A549 (cell line): Measurements from ENCODE around the gene DISC1. TPM values are rescaled to one million over a fixed set of nuclear protein-coding genes. Genes with fewer than 3 reads are reported as not detected.

Experiments used
- ATAC-seq, 2 experiments: fragments of 200-7000 bp in 1 of 2; fragments of >200 bp in 1 of 2; cut with Nextera tagmentation in 1 of 2; cut with Tn5 transposase in 1 of 2; 3 replicates each; pipeline versions ENCODE4 v1.8.0 to v1.9.1; 2018 to 2020; ENCODE audit warnings: mild to moderate bottlenecking in 1 of 2, moderate library complexity in 1 of 2
- CTCF ChIA-PET: fragments of 300-600 bp; sonication (Branson Sonifier 250); formaldehyde crosslinking; extraction: SDS; loops from one replicate; lab custom pipeline; 2021; ENCODE audit warnings: antibody characterized with exemption, inconsistent platforms; lab: Yijun Ruan, JAX
- POLR2A ChIA-PET: fragments of 350-600 bp; formaldehyde crosslinking; extraction: SDS; loops from one replicate; lab custom pipeline; 2021; ENCODE audit warnings: antibody characterized with exemption, inconsistent platforms; lab: Yijun Ruan, JAX
- DNase-seq, 2 experiments: peaks; one replicate each; pipeline versions ENCODE4 v3.0.0 to v3.0.0-alpha.2; 2011 to 2016; ENCODE audit warnings: low read depth in 1 of 2, low spot score in 1 of 2
- FAIRE-seq: peaks from 2 replicates; lab custom pipeline; 2011; peaks lifted over from hg19 to GRCh38; lab: Jason Lieb, UNC
- H3K27ac ChIP-seq, 2 experiments: fragments of >200 bp; sonication (Bioruptor Twin); formaldehyde crosslinking; 3 replicates each; pipeline ENCODE4 v1.5.1; 2016 to 2017
- H3K4me1 ChIP-seq: fragments of >200 bp; sonication (Bioruptor Twin); formaldehyde crosslinking; 3 replicates; pipeline ENCODE4 v1.6.1; 2016
- H3K4me2 ChIP-seq: fragments of >200 bp; sonication (Bioruptor Twin); formaldehyde crosslinking; 3 replicates; pipeline ENCODE4 v1.6.1; 2016
- H3K4me3 ChIP-seq: fragments of >200 bp; sonication (Bioruptor Twin); formaldehyde crosslinking; 3 replicates; pipeline ENCODE4 v1.5.1; 2016
- H3K9me3 ChIP-seq: fragments of >200 bp; sonication (Bioruptor Twin); formaldehyde crosslinking; 3 replicates; pipeline ENCODE4 v1.6.1; 2016
- CHD4 ChIP-seq: fragments of 200-600 bp; sonication (generic); IDR thresholded peaks from 2 replicates; pipeline ENCODE4 v1.6.1; 2016; ENCODE audit warnings: antibody characterized with exemption, mild to moderate bottlenecking, borderline replicate concordance
- CTCF ChIP-seq: fragments of >200 bp; sonication (Bioruptor Twin); formaldehyde crosslinking; IDR thresholded peaks from 3 replicates; pipeline ENCODE4 v1.5.1; 2016
- EHF ChIP-seq: fragments of 250-450 bp; sonication (Bioruptor Pico); IDR thresholded peaks from 2 replicates; pipeline ENCODE4 v1.5.0; 2020; ENCODE audit warnings: mild to moderate bottlenecking
- ELK1 ChIP-seq: fragments of 150-350 bp; IDR thresholded peaks from 2 replicates; pipeline ENCODE4 v1.6.1; 2014; ENCODE audit warnings: low read depth, mild to moderate bottlenecking, low read length
- ESRRA ChIP-seq: fragments of 150-350 bp; IDR thresholded peaks from 2 replicates; pipeline ENCODE4 v1.6.1; 2014; ENCODE audit warnings: mild to moderate bottlenecking, low read length, borderline replicate concordance
- FOSB ChIP-seq: fragments of 250-450 bp; sonication (Bioruptor Pico); IDR thresholded peaks from 2 replicates; pipeline ENCODE4 v1.5.0; 2020; ENCODE audit warnings: mild to moderate bottlenecking, moderate library complexity
- FOXS1 ChIP-seq: fragments of 250-450 bp; sonication (Bioruptor Pico); IDR thresholded peaks from 2 replicates; pipeline ENCODE4 v1.5.0; 2020; ENCODE audit warnings: mild to moderate bottlenecking, moderate library complexity
- GATA3 ChIP-seq: IDR thresholded peaks from 2 replicates; pipeline ENCODE4 v1.6.1; 2012; ENCODE audit warnings: borderline replicate concordance
- HMGXB4 ChIP-seq: fragments of 250-450 bp; sonication (Bioruptor Pico); IDR thresholded peaks from 2 replicates; pipeline ENCODE4 v1.5.0; 2021; ENCODE audit warnings: mild to moderate bottlenecking, moderate library complexity, borderline replicate concordance
- HOXA7 ChIP-seq: fragments of 250-450 bp; sonication (Bioruptor Pico); IDR thresholded peaks from 2 replicates; pipeline ENCODE4 v1.5.0; 2020; ENCODE audit warnings: mild to moderate bottlenecking, moderate library complexity
- JUN ChIP-seq, 2 experiments: fragments of >200 bp; sonication (Bioruptor Twin); formaldehyde crosslinking; IDR thresholded peaks; 2 replicates in 1 of 2; 3 replicates in 1 of 2; pipeline ENCODE4 v1.6.1; 2016 to 2017
- JUNB ChIP-seq: fragments of >200 bp; sonication (Bioruptor Twin); formaldehyde crosslinking; IDR thresholded peaks from 2 replicates; pipeline ENCODE4 v1.6.1; 2016
- KDM1A ChIP-seq: fragments of 200-600 bp; sonication (generic); IDR thresholded peaks from 2 replicates; pipeline ENCODE4 v1.6.1; 2016; ENCODE audit warnings: low read depth, mild to moderate bottlenecking
- MAFK ChIP-seq: fragments of 450-650 bp; IDR thresholded peaks from 2 replicates; pipeline ENCODE4 v1.6.1; 2014; ENCODE audit not compliant: partially characterized antibody
- MAZ ChIP-seq: fragments of 150-350 bp; IDR thresholded peaks from 2 replicates; pipeline ENCODE4 v1.6.1; 2014; ENCODE audit warnings: antibody characterized with exemption, low read depth, low read length, borderline replicate concordance
- NFE2L2 ChIP-seq: fragments of 150-350 bp; conservative IDR thresholded peaks from 2 replicates; pipeline ENCODE4 v1.6.1; 2014; ENCODE audit warnings: low read length
- NPAS2 ChIP-seq: fragments of 250-450 bp; sonication (Bioruptor Pico); IDR thresholded peaks from 2 replicates; pipeline ENCODE4 v1.8.0; 2022; ENCODE audit warnings: mild to moderate bottlenecking, moderate library complexity, borderline replicate concordance
- NR3C1 ChIP-seq: fragments of >200 bp; sonication (Bioruptor Twin); formaldehyde crosslinking; IDR thresholded peaks from 3 replicates; pipeline ENCODE4 v1.6.1; 2017
- POLR2A ChIP-seq: IDR thresholded peaks from 2 replicates; pipeline ENCODE4 v1.6.1; 2012; ENCODE audit warnings: mild to moderate bottlenecking, low read length
- RARB ChIP-seq: fragments of 250-450 bp; sonication (Bioruptor Pico); IDR thresholded peaks from 2 replicates; pipeline ENCODE4 v1.8.0; 2021; ENCODE audit warnings: mild to moderate bottlenecking, moderate library complexity
- RCOR1 ChIP-seq: fragments of 150-350 bp; IDR thresholded peaks from 2 replicates; pipeline ENCODE4 v1.6.1; 2014; ENCODE audit warnings: antibody characterized with exemption, low read length, low read depth
- RFX5 ChIP-seq: fragments of 450-650 bp; IDR thresholded peaks from 2 replicates; pipeline ENCODE4 v1.7.1; 2014; ENCODE audit warnings: antibody characterized with exemption, mild to moderate bottlenecking, moderate library complexity
- SMC3 ChIP-seq: fragments of >200 bp; sonication (Bioruptor Twin); formaldehyde crosslinking; IDR thresholded peaks from 3 replicates; pipeline ENCODE4 v1.6.1; 2018; ENCODE audit warnings: inconsistent platforms
- TFCP2L1 ChIP-seq: fragments of 250-450 bp; sonication (Bioruptor Pico); IDR thresholded peaks from 2 replicates; pipeline ENCODE4 v1.5.0; 2021; ENCODE audit warnings: mild to moderate bottlenecking
- TP53 ChIP-seq: fragments of 250-450 bp; sonication (Bioruptor Pico); IDR thresholded peaks from 2 replicates; pipeline ENCODE4 v1.5.0; 2021; ENCODE audit warnings: mild to moderate bottlenecking, moderate library complexity
- ZC3H11A ChIP-seq: fragments of 450-650 bp; IDR thresholded peaks from 2 replicates; pipeline ENCODE4 v1.6.1; 2014; ENCODE audit warnings: antibody characterized with exemption, mild to moderate bottlenecking
- ZNF302 ChIP-seq: fragments of 250-450 bp; sonication (Bioruptor Pico); IDR thresholded peaks from 2 replicates; pipeline ENCODE4 v1.9.0; 2021; ENCODE audit warnings: inconsistent platforms, mild to moderate bottlenecking, moderate library complexity
- WGBS: methylation state at CpG from one replicate; pipeline ENCODE4 v1.1.6; 2017; ENCODE audit errors: missing lambda C conversion rate; 5-methylcytosine and 5-hydroxymethylcytosine counted together
- polyA plus RNA-seq, 4 experiments: library from polyadenylated mRNA; depleted of rRNA in 3 of 4; stranded (reverse); fragments of >200 nt; fragmentation: RNase III in 1 of 4; extraction: RNeasy Plus Mini Kit Qiagen cat#74134 plus additional on column Dnase treatment in 1 of 4; gene quantifications; 2 replicates in 3 of 4; 3 replicates in 1 of 4; pipeline ENCODE4 v1.2.3, GENCODE V29; 2011 to 2017
- TF ChIP-seq, protein P1 (sequence below): IDR thresholded peaks from 2 replicates; pipeline ENCODE4 v1.6.1; 2012

Gene DISC1
- polyA plus RNA-seq, 2 of the 4 experiments (the other 2 are of a cell fraction): 0.39 to 0.74 TPM

GRCh38 chr1:232005300-232005699 is 378.7 kb downstream of the DISC1 start:
- TF ChIP-seq MAFK (no peak), NFE2L2 (no peak), ZNF302 (CRISPR knock-in tag) (no peak), EHF (CRISPR knock-in tag) (no peak), GATA3 (no peak), ESRRA (no peak), TP53 (CRISPR knock-in tag) (no peak)
- TF ChIP-seq, protein P1, sequence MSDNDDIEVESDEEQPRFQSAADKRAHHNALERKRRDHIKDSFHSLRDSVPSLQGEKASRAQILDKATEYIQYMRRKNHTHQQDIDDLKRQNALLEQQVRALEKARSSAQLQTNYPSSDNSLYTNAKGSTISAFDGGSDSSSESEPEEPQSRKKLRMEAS: no peak

GRCh38 chr1:232009741-232010140 is 383.2 kb downstream of the DISC1 start:
- ChIA-PET CTCF (no interaction called here), POLR2A (no interaction called here)
- no peak for TF ChIP-seq SMC3
- no peak for TF ChIP-seq NR3C1
- ATAC-seq (no peak), FAIRE-seq (no peak), DNase-seq (no peak)
- no peak overlapping the region for H3K27ac ChIP-seq
- 6% methylated on average over 1 of the region's 1 CpG for WGBS
- H3K4me2 ChIP-seq: no peak overlapping the region
- H3K9me3 ChIP-seq: peaks cover 6% of the 10 kb centered on the region; the same call in 1 of the 3 replicates
- no peaks in the 10 kb centered on the region for H3K4me1 ChIP-seq
- no peak overlapping the region for H3K4me3 ChIP-seq

More at GRCh38 chr1:232005300-232005699, 378.7 kb downstream of the DISC1 start:
- DNase-seq (no peak), FAIRE-seq (no peak), ATAC-seq (no peak)
- no peak overlapping the region for H3K4me2 ChIP-seq
- H3K9me3 ChIP-seq: peaks cover 6% of the 10 kb centered on the region; the same call in 1 of the 3 replicates
- POLR2A ChIA-PET: no interaction called here
- H3K27ac ChIP-seq: no peak overlapping the region
- WGBS: 79% methylated on average over 1 of the region's 1 CpG
- H3K4me3 ChIP-seq: no peak overlapping the region
- H3K4me1 ChIP-seq: no peaks in the 10 kb centered on the region
- CTCF ChIA-PET: no interaction called here

DNA sequence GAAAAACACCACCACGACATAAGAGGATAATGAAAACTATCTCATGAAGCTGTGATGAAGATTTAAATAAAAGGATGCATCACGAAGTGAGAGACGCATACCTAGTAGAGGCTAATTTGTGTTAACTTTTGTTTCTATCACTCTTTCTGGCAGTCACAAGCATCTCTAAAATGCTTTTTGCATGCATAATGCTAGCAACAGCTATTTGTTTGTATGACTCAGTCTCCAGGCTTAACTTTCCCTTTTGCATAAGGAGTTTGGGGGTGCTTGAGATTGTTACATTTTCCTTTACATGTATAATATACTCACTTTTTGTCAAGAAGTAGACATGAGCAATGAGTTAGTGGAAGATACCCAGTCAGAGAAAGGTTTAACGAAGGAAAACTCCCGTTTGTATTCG is 385.4 kb downstream of the DISC1 start:
- 83% methylated on average over 6 of the region's 6 CpGs for WGBS
- no peak for FAIRE-seq
- H3K27ac ChIP-seq: no peak overlapping the region
- H3K4me2 ChIP-seq: no peak overlapping the region
- no peak for DNase-seq
- H3K4me3 ChIP-seq: no peak overlapping the region
- H3K4me1 ChIP-seq: no peaks in the 10 kb centered on the region
- H3K9me3 ChIP-seq: no peaks in the 10 kb centered on the region
- no peak for ATAC-seq
- POLR2A ChIA-PET: no interaction called here
- CTCF ChIA-PET: interaction anchor here (1.7 kb wide), 1 partner anchor 13 kb away, joined by 4 read pairs; no protein-coding TSS in a partner anchor
- TF ChIP-seq ZC3H11A (no peak), POLR2A (no peak), CTCF (no peak)

DNA sequence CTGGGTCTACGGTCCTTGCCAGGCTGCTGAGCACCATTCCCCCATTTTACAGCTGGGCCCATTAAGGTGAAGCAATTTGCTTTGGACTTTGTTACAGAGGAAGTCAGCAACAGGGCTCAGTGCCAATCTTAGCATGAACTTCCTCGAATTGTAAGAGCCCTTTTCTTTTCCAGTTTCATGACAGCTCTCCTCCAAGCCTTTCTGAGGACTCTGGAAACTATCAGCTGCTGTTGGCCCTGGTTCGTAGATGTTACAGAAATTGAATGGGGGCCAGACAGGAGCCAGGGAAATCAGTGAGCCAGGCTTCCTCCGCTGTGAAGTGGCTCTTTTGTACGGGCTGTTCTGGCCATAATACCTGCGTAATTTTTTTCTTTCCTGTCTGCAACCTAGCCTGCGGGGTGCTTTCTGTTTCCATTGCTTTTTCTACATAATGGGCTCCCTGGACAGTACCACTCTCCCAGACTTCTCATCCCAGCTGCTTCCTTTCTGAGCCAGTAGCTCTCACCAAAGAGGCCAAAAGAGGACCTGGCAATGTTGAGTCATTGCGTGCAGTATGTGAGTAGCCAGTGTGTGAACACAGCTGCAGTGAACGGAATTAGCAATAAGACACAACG is 386.3 kb downstream of the DISC1 start:
- ChIA-PET CTCF (no interaction called here), POLR2A (no interaction called here)
- Histone ChIP-seq H3K4me1 (no peaks in the 10 kb centered on the region), H3K4me2 (no peak overlapping the region), H3K9me3 (no peaks in the 10 kb centered on the region), H3K27ac (no peak overlapping the region), H3K4me3 (no peak overlapping the region)
- FAIRE-seq (no peak), ATAC-seq (no peak), DNase-seq (no peak)
- 69% methylated on average over 10 of the region's 10 CpGs for WGBS
- no peak for TF ChIP-seq FOXS1
- no peak for TF ChIP-seq JUN (IDR thresholded peaks at IDR 0.05)
- TF ChIP-seq RCOR1: no peak
- no peak for TF ChIP-seq RARB (CRISPR knock-in tag)
- TF ChIP-seq JUNB: no peak
- no peak for TF ChIP-seq NPAS2 (CRISPR knock-in tag)
- no peak for TF ChIP-seq KDM1A
- TF ChIP-seq FOSB (CRISPR knock-in tag): no peak
- TF ChIP-seq ZNF302 (CRISPR knock-in tag): no peak
- no peak for TF ChIP-seq MAZ
- no peak for TF ChIP-seq RFX5
- no peak for TF ChIP-seq SMC3
- no peak for TF ChIP-seq GATA3
- no peak for TF ChIP-seq CHD4
- TF ChIP-seq HOXA7 (CRISPR knock-in tag): no peak
- TF ChIP-seq TFCP2L1 (CRISPR knock-in tag): no peak
- no peak for TF ChIP-seq HMGXB4
- no peak for TF ChIP-seq TP53 (CRISPR knock-in tag)
- TF ChIP-seq ELK1: no peak
